IMR-90 (cell line): ENCODE data around the gene PRR16. TPM values are rescaled to one million over a fixed set of nuclear protein-coding genes. Genes with fewer than 3 reads are reported as not detected.

ENCODE experiments used
- ATAC-seq: fragments of 200-7000 bp; cut with Tn5 transposase; 2 replicates; pipeline ENCODE4 v1.9.1; 2020; ENCODE audit warnings: low read depth, mild to moderate bottlenecking, moderate library complexity
- BruUV-seq: library from RNA; stranded (reverse); fragments of 400-500 nt; replicated peaks from 2 replicates; lab custom pipeline; 2021; lab: Mats Ljungman, UMichigan
- CTCF ChIA-PET: fragments of 300-600 bp; formaldehyde crosslinking; extraction: SDS; loops from one replicate; lab custom pipeline; 2021; ENCODE audit warnings: antibody characterized with exemption; lab: Yijun Ruan, JAX
- POLR2A ChIA-PET: fragments of 300-600 bp; sonication (Branson Sonifier 250); formaldehyde crosslinking; loops from one replicate; lab custom pipeline; 2022; ENCODE audit warnings: antibody characterized with exemption; ENCODE audit not compliant: unreplicated experiment; lab: Charles Lee
- DNase-seq: peaks from one replicate; pipeline ENCODE4 v3.0.0; 2013
- H2AFZ ChIP-seq: replicated peaks from 2 replicates; pipeline ENCODE3; 2013; ENCODE audit warnings: low read length, mild to moderate bottlenecking; ENCODE audit not compliant: poor library complexity
- H2AK5ac ChIP-seq: 2 replicates; pipeline ENCODE4 v1.6.1; 2013; ENCODE audit warnings: low read depth, low read length, inconsistent platforms
- H2AK9ac ChIP-seq: replicated peaks from 2 replicates; pipeline ENCODE3; 2013; ENCODE audit warnings: mild to moderate bottlenecking, low read depth, low read length, moderate library complexity; ENCODE audit not compliant: poor library complexity
- H2BK120ac ChIP-seq: 2 replicates; pipeline ENCODE4 v1.6.1; 2013; ENCODE audit warnings: low read depth, low read length, inconsistent platforms
- H2BK15ac ChIP-seq: 3 replicates; pipeline ENCODE4 v1.6.1; 2013; ENCODE audit warnings: low read depth, low read length, inconsistent platforms
- H2BK20ac ChIP-seq: 2 replicates; pipeline ENCODE4 v1.6.1; 2013; ENCODE audit warnings: low read depth, mild to moderate bottlenecking, inconsistent platforms, low read length, moderate library complexity
- H2BK5ac ChIP-seq: 2 replicates; pipeline ENCODE4 v1.6.1; 2013; ENCODE audit warnings: mild to moderate bottlenecking, low read depth, low read length, inconsistent platforms; ENCODE audit not compliant: poor library complexity, severe bottlenecking
- H3K14ac ChIP-seq: replicated peaks from 2 replicates; pipeline ENCODE4 v1.6.1; 2013; ENCODE audit warnings: low read depth, low read length, inconsistent platforms
- H3K18ac ChIP-seq: 2 replicates; pipeline ENCODE4 v1.6.1; 2013; ENCODE audit warnings: low read depth, low read length, control low read depth
- H3K23ac ChIP-seq: 2 replicates; pipeline ENCODE4 v1.6.1; 2013; ENCODE audit warnings: low read depth, low read length, inconsistent platforms
- H3K27ac ChIP-seq: 2 replicates; pipeline ENCODE4 v1.5.1; 2013; ENCODE audit warnings: mild to moderate bottlenecking, control low read depth, low read length; ENCODE audit not compliant: insufficient read depth
- H3K27me3 ChIP-seq: 2 replicates; pipeline ENCODE4 v1.6.1; 2013; ENCODE audit warnings: low read length; ENCODE audit not compliant: control insufficient read depth, insufficient read depth
- H3K36me3 ChIP-seq: 2 replicates; pipeline ENCODE4 v1.6.1; 2013; ENCODE audit warnings: low read length, mixed read lengths; ENCODE audit not compliant: control insufficient read depth, insufficient read depth
- H3K4ac ChIP-seq: 2 replicates; pipeline ENCODE4 v1.6.1; 2013; ENCODE audit warnings: low read depth, low read length, inconsistent platforms
- H3K4me1 ChIP-seq: 2 replicates; pipeline ENCODE4 v1.6.1; 2013; ENCODE audit warnings: low read length, mixed read lengths; ENCODE audit not compliant: control insufficient read depth, insufficient read depth
- H3K4me2 ChIP-seq: 2 replicates; pipeline ENCODE4 v1.6.1; 2013; ENCODE audit warnings: low read depth, mild to moderate bottlenecking, control low read depth, low read length, moderate library complexity
- H3K4me3 ChIP-seq: 2 replicates; pipeline ENCODE4 v1.5.1; 2013; ENCODE audit warnings: low read depth, mild to moderate bottlenecking, control low read depth, low read length, moderate library complexity; ENCODE audit not compliant: insufficient read depth
- H3K56ac ChIP-seq: 2 replicates; pipeline ENCODE4 v1.6.1; 2013; ENCODE audit warnings: low read length, inconsistent platforms; ENCODE audit not compliant: insufficient read depth; ENCODE audit errors: extremely low read depth
- H3K79me1 ChIP-seq, 2 experiments: 2 replicates each; pipeline ENCODE4 v1.6.1; 2013; ENCODE audit warnings: low read length in 2 of 2, inconsistent platforms in 1 of 2, low read depth in 1 of 2
- H3K9ac ChIP-seq: 2 replicates; pipeline ENCODE4 v1.6.1; 2013; ENCODE audit warnings: low read depth, low read length, control low read depth
- H3K9me1 ChIP-seq: 2 replicates; pipeline ENCODE4 v1.6.1; 2013; ENCODE audit warnings: low read length, inconsistent platforms; ENCODE audit not compliant: insufficient read depth
- H3K9me3 ChIP-seq: 2 replicates; pipeline ENCODE4 v1.6.1; 2013; ENCODE audit warnings: low read length; ENCODE audit not compliant: control insufficient read depth, insufficient read depth
- H4K20me1 ChIP-seq: 2 replicates; pipeline ENCODE4 v1.6.1; 2013; ENCODE audit warnings: low read length, inconsistent platforms; ENCODE audit not compliant: insufficient read depth
- H4K5ac ChIP-seq: 2 replicates; pipeline ENCODE4 v1.6.1; 2013; ENCODE audit warnings: mild to moderate bottlenecking, low read depth, low read length, control low read depth
- H4K8ac ChIP-seq, 2 experiments: 2 replicates each; pipeline ENCODE4 v1.6.1; 2013; ENCODE audit warnings: low read depth in 2 of 2, low read length in 2 of 2, control low read depth in 1 of 2, inconsistent platforms in 1 of 2
- H4K91ac ChIP-seq: 2 replicates; pipeline ENCODE4 v1.6.1; 2013; ENCODE audit warnings: low read depth, low read length, inconsistent platforms; ENCODE audit not compliant: insufficient read depth
- BHLHE40 ChIP-seq: fragments of 150-350 bp; IDR thresholded peaks from 2 replicates; pipeline ENCODE4 v1.6.1; 2016; ENCODE audit warnings: mild to moderate bottlenecking, low read depth, low read length
- CEBPB ChIP-seq: IDR thresholded peaks from 2 replicates; pipeline ENCODE4 v1.6.1; 2012; ENCODE audit warnings: low read depth, low read length, improper control_type of control experiment
- CHD1 ChIP-seq: IDR thresholded peaks from 2 replicates; pipeline ENCODE4 v1.6.1; 2012; ENCODE audit warnings: low read depth, low read length, improper control_type of control experiment
- FOS ChIP-seq: fragments of 150-350 bp; IDR thresholded peaks from 2 replicates; pipeline ENCODE4 v1.6.1; 2016; ENCODE audit warnings: low read depth, low read length
- MAFK ChIP-seq: IDR thresholded peaks from 2 replicates; pipeline ENCODE4 v1.6.1; 2012; ENCODE audit warnings: low read depth, low read length, improper control_type of control experiment
- MAZ ChIP-seq: IDR thresholded peaks from 2 replicates; pipeline ENCODE4 v1.6.1; 2012; ENCODE audit warnings: low read depth, mild to moderate bottlenecking, low read length, improper control_type of control experiment, moderate library complexity, borderline replicate concordance
- MXI1 ChIP-seq: IDR thresholded peaks from 2 replicates; pipeline ENCODE4 v1.6.1; 2012; ENCODE audit warnings: low read depth, mild to moderate bottlenecking, low read length, moderate library complexity, borderline replicate concordance
- NFE2L2 ChIP-seq: fragments of 150-350 bp; IDR thresholded peaks from 2 replicates; pipeline ENCODE4 v1.6.1; 2016; ENCODE audit warnings: low read depth, mild to moderate bottlenecking, low read length
- POLR2A ChIP-seq: IDR thresholded peaks from 2 replicates; pipeline ENCODE4 v1.6.1; 2012; ENCODE audit warnings: mild to moderate bottlenecking, low read depth, low read length
- RAD21 ChIP-seq: IDR thresholded peaks from 2 replicates; pipeline ENCODE4 v1.6.1; 2012; ENCODE audit warnings: low read length, improper control_type of control experiment
- RCOR1 ChIP-seq: IDR thresholded peaks from 2 replicates; pipeline ENCODE4 v1.6.1; 2012; ENCODE audit warnings: mild to moderate bottlenecking, low read length, improper control_type of control experiment; ENCODE audit not compliant: insufficient replicate concordance
- RFX5 ChIP-seq: IDR thresholded peaks from 2 replicates; pipeline ENCODE4 v1.8.0; 2012; ENCODE audit warnings: low read depth, mild to moderate bottlenecking, low read length, moderate library complexity
- SMC3 ChIP-seq: fragments of 150-350 bp; IDR thresholded peaks from 2 replicates; pipeline ENCODE4 v1.6.1; 2016; ENCODE audit warnings: low read depth, mild to moderate bottlenecking, antibody characterized with exemption, low read length, moderate library complexity
- WGBS, 2 experiments: methylation state at CpG; one replicate each; pipeline versions ENCODE4 v1.1.5 to v1.1.7; 2013; ENCODE audit warnings: missing lambda C conversion rate in 2 of 2; ENCODE audit not compliant: insufficient read length in 1 of 2; ENCODE audit errors: extremely low coverage in 2 of 2; 5-methylcytosine and 5-hydroxymethylcytosine counted together
- dilution Hi-C: fragments of 300-500 bp; cut with HindIII; formaldehyde crosslinking; loops from one replicate; pipeline ENCODE4 v1.14.3; 2018; ENCODE audit warnings: low sequenced_read_pairs; ENCODE audit not compliant: unreplicated experiment
- in situ Hi-C: fragments of 300-500 bp; cut with MboI; formaldehyde crosslinking; loops from 3 replicates; pipeline ENCODE4 v1.14.3; 2019; ENCODE audit warnings: low sequenced_read_pairs, inconsistent platforms, mixed read lengths
- intact Hi-C: fragments of 100-400 bp; cut with micrococcal nuclease; formaldehyde crosslinking; loops from 2 replicates; pipeline ENCODE4 v1.10.0; 2022
- polyA plus RNA-seq, 3 experiments: library from polyadenylated mRNA; depleted of rRNA; stranded (reverse); fragments of >200 nt; gene quantifications; 2 replicates each; pipeline ENCODE4 v1.2.3, GENCODE V29; 2012; ENCODE audit warnings: low replicate concordance in 1 of 3
- total RNA-seq: library from RNA; depleted of rRNA; stranded (reverse); fragments of >200 nt; gene quantifications from 2 replicates; pipeline ENCODE4 v1.2.3, GENCODE V29; 2012
- TF ChIP-seq, protein P1 (sequence below): conservative IDR thresholded peaks from 2 replicates; pipeline ENCODE4 v1.5.1; 2012; ENCODE audit warnings: mild to moderate bottlenecking, low read depth, low read length, improper control_type of control experiment
- TF ChIP-seq, protein P2 (sequence below): fragments of 150-350 bp; IDR thresholded peaks from 2 replicates; pipeline ENCODE4 v1.6.1; 2017; ENCODE audit warnings: mild to moderate bottlenecking, antibody characterized with exemption, low read length, low read depth
- TF ChIP-seq, protein P3 (sequence below): fragments of 150-350 bp; IDR thresholded peaks from 2 replicates; pipeline ENCODE4 v1.6.1; 2016; ENCODE audit warnings: low read depth, mild to moderate bottlenecking, low read length, moderate library complexity, borderline replicate concordance

PRR16 gene
- total and polyA plus RNA-seq, 2 of the 4 experiments (the other 2 are of a cell fraction) = 9.9 to 45.2 TPM

DNA sequence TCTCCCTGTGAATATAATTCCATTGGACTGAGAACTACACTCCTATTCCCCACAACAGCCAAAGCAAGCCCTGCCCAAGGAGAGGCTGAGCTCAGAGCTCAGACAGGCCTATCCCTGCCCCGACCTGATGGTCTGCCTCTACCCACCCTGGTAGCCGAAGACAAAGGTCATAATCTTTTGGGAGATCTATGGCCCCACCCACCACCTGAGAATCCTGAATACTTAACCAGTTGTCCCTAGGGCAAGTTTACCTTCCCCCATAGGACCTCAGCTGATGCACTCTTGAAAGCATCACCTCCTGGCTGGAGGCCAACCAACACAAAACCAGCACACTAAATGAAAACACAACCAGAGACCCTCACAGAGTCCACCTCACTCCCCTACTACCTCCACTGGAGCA lies 167.5 kb downstream of the PRR16 start:
- Histone ChIP-seq H2AK9ac (no peak overlapping the region), H3K4ac (no peak overlapping the region), H3K27me3 (no peaks in the 10 kb centered on the region), H3K9me1 (no peaks in the 10 kb centered on the region), H3K4me3 (no peak overlapping the region), H2AFZ (no peak overlapping the region), H2BK15ac (no peak overlapping the region), H2BK120ac (no peak overlapping the region), H3K4me1 (no peaks in the 10 kb centered on the region), H3K23ac (no peak overlapping the region), H3K9me3 (no peaks in the 10 kb centered on the region), H3K9ac (no peak overlapping the region), H4K91ac (no peak overlapping the region), H3K14ac (no peak overlapping the region; the same call in 1 of the 2 replicates), H3K27ac (no peak overlapping the region), H4K5ac (no peak overlapping the region), H2BK20ac (no peak overlapping the region), H3K18ac (no peak overlapping the region), H4K8ac (no peak overlapping the region), H3K4me2 (no peak overlapping the region), H2AK5ac (no peak overlapping the region), H3K79me1 (peaks cover 5 to 19% of the 10 kb centered on the region in 2 experiments), H3K56ac (no peak overlapping the region), H3K36me3 (peaks cover 4% of the 10 kb centered on the region), H2BK5ac (no peak overlapping the region), H4K20me1 (no peaks in the 10 kb centered on the region)
- dilution Hi-C loops = no loop called here
- no peak for ATAC-seq
- no peak for TF ChIP-seq CEBPB
- TF ChIP-seq MAFK = no peak
- no peak for TF ChIP-seq CHD1
- no peak for TF ChIP-seq SMC3
- TF ChIP-seq RCOR1 = no peak
- TF ChIP-seq, protein P1, sequence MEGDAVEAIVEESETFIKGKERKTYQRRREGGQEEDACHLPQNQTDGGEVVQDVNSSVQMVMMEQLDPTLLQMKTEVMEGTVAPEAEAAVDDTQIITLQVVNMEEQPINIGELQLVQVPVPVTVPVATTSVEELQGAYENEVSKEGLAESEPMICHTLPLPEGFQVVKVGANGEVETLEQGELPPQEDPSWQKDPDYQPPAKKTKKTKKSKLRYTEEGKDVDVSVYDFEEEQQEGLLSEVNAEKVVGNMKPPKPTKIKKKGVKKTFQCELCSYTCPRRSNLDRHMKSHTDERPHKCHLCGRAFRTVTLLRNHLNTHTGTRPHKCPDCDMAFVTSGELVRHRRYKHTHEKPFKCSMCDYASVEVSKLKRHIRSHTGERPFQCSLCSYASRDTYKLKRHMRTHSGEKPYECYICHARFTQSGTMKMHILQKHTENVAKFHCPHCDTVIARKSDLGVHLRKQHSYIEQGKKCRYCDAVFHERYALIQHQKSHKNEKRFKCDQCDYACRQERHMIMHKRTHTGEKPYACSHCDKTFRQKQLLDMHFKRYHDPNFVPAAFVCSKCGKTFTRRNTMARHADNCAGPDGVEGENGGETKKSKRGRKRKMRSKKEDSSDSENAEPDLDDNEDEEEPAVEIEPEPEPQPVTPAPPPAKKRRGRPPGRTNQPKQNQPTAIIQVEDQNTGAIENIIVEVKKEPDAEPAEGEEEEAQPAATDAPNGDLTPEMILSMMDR = no peak
- TF ChIP-seq POLR2A = no peak
- TF ChIP-seq NFE2L2 = no peak
- no peak for TF ChIP-seq RAD21
- no peak for TF ChIP-seq BHLHE40
- TF ChIP-seq, protein P2, sequence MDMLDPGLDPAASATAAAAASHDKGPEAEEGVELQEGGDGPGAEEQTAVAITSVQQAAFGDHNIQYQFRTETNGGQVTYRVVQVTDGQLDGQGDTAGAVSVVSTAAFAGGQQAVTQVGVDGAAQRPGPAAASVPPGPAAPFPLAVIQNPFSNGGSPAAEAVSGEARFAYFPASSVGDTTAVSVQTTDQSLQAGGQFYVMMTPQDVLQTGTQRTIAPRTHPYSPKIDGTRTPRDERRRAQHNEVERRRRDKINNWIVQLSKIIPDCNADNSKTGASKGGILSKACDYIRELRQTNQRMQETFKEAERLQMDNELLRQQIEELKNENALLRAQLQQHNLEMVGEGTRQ = no peak
- no peak for TF ChIP-seq MAZ
- TF ChIP-seq, protein P3, sequence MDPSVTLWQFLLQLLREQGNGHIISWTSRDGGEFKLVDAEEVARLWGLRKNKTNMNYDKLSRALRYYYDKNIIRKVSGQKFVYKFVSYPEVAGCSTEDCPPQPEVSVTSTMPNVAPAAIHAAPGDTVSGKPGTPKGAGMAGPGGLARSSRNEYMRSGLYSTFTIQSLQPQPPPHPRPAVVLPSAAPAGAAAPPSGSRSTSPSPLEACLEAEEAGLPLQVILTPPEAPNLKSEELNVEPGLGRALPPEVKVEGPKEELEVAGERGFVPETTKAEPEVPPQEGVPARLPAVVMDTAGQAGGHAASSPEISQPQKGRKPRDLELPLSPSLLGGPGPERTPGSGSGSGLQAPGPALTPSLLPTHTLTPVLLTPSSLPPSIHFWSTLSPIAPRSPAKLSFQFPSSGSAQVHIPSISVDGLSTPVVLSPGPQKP = no peak
- TF ChIP-seq MXI1 = no peak
- TF ChIP-seq RFX5 = no peak
- TF ChIP-seq FOS = no peak
- no TSS peak for BruUV-seq
- in situ Hi-C loops = no loop called here
- ChIA-PET POLR2A (no interaction called here), CTCF (no interaction called here)
- no peak for DNase-seq
- intact Hi-C loops = no loop called here
- 83% methylated on average over 1 of the region's 2 CpGs; no CpG with 5 or more reads in 1 of the 2 experiments for WGBS, 2 experiments
